Fibroblast of peridontal ligament (primary cell): ENCODE measurements around the gene AOAH.

Experiments
- DNase-seq: peaks from one replicate; pipeline ENCODE4 v3.0.0-alpha.2; 2010; ENCODE audit errors: extremely low read depth

The AOAH gene

GRCh38 chr7:36635091-36635490 lies 89.2 kb downstream of the AOAH start:
- no peak for DNase-seq

- DNase-seq = no peak
Measured at GRCh38 chr7:36633377-36633776, 90.9 kb downstream of the AOAH start.

DNA sequence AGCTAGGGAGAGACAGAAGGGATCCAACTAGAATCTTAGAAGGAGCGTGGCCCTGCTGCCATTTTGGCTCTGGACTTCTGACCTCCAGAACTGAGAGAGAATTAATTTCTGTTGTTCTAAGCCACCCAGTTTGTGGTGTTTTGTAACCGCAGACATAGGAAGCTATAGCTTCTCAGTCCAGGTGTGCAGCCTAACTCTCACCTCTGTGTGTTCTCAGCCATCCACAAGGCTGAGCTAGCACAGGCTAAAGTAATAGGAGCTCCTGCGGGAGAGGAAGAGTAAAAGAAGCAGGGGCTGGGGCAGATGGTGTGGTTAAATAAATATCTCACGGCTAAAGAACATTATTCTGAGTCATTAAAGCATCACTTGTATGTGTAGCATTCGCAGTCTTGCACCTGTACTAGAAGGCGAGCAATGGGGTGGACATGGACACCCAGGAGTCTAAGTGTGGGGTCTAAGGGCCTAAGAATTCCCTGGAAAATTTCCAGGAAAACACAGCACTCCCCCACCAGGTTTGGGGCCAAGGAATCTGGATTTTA lies 94.1 kb downstream of the AOAH start:
- DNase-seq = no peak

- DNase-seq = no peak
Measured at GRCh38 chr7:36629351-36629750, 94.9 kb downstream of the AOAH start.

DNA sequence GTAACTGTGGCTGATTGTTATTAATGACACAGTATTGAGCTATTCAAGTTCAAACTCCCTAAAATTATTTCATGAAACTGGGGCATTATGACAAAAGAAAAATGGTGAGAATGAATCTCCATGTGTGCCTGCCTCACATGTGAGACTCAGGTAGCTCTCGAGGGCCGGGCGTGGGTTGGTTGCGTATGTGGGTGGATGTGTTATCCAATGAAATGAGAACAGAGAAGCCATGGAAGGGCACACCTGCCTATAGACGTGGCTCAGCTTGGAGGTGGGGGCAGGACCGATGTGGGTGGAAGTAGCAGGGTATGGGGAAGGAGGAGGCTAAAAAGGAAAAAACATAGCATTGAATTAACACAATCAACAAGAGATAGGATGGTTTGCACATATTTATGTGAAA lies 96.5 kb downstream of the AOAH start:
- no peak for DNase-seq

GRCh38 chr7:36626111-36626510 lies 98.2 kb downstream of the AOAH start:
- no peak for DNase-seq

DNA sequence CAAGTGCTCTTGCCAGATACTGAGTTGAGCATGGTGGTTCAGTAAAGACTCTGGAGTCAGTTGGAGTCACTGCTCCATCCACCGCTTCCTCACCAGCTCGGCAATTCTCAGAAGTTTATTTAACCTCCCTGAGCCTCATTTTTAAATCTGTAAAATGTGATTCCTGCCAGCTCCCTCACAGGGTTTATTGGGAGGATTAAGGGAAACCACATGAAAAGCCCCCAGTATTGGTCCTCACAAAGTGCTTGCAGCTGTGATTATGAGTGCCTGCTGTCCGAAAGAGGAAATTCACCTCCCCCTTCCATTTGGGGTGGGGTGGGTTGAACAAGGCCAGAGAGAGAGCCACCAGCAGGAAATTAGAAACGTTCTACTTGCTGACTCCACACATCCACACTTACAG lies 99.0 kb downstream of the AOAH start:
- DNase-seq = no peak

- no peak for DNase-seq
Measured at GRCh38 chr7:36623247-36623646, 101.0 kb downstream of the AOAH start.

DNA sequence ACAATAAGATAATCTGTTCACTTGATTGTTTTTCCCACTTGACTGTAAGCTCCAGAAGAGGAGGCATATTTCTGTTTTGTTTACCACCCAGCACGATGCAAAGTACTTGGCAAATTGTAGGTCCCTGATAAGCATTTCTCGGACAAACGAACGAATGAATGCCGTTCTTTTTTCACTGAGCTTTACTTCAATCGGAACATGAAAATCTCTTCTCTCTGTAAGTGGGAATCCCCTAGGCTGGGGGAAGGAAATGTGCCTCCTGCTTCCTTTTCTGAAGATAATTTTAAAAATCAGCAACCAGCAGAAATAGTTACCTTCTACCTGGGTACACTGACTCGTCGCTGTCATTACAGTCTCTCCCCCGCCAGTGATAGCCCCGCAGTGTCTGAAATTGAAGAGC lies 102.9 kb downstream of the AOAH start:
- no peak for DNase-seq

DNA sequence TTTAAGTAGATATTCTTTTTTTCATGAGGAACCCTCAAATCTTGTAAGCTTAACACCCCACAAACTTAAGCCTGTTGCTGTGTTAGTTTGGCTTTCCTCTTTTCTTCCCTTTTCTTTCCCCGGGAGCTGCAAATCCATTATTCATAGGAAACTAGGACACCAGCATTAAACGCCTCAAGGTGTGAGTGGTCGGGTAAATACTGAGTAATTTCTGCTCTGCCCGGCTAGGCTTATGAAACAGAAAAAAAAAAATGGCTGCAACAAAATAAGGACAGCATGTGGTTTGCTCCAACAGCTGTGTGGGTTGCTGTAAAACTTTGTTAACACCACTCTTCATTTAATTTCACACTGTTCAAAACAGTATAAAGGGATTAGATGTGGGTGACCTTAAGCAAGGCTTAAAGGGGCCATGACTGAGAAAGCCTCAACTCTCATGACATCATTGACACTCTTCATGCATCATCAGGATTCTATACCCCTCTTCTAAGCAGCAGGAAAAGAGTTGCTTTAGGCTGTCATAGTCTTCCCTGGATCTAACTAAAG lies 104.1 kb downstream of the AOAH start:
- DNase-seq = no peak

DNA sequence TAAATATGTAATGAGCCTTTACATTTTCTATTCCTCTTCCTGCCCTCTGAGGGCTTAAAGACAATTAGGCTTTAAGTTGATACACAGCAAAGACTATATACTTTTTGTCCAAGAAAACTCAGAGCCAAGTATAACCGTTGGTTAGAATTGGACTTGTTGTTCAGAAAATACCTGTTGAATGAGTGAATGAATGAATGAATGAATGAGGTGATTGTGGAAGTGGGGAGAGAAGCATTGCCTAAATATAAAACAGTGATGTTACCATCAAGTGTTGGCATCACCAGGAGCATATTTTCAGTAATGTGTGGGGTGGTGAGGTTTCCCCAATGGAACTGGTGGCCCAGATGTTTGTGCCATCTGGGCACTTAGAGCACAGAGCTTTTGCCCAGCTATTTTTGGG lies 106.9 kb downstream of the AOAH start:
- no peak for DNase-seq

- no peak for DNase-seq
Measured at GRCh38 chr7:36615852-36616540, 108.3 kb downstream of the AOAH start.

DNA sequence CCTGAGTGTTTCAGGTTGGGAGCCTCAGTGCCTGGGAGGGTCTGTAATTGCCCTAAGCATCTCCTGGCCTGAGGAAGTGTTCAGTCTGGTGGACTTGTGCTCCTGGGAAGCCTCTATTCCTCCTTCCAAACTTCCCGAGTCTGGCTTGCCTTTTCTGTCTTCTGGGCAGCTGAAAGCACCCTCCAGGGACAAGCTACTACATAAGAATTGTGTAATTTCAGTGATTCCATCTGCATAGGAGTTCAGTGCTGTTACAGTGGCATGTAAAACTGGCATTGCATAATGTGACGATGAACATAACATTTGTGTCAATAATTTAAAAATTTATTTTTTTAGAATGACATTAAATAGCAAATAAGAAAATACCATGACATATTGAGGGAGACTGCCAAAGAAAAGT lies 109.3 kb downstream of the AOAH start:
- no peak for DNase-seq

DNA sequence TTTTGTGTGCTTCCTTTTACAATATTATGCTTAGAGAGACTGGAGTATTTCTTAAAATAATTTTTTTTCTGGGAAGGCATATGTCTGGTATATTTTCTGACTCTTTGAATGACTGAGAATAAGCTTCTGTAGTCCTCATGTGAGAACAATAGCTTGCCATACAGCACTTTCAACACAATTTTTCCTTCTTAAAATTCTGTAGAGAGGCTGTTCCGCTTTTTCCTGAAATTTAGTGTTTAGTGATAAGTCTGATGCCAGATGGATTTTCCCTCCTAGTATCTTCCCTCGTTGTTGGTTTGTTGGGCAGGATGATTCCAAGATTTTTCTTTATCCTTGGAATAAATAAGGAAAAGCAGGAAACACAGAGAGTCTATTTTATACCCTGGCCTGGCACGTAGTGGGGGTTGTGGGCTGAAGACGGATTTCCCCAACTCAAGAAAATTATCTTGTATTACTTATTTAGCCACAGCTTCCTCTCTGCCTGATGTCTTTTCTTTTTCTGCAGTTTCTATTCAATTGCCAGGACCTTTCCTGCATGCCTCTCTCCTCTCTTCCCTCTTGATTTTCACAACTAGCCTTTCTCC lies 111.2 kb downstream of the AOAH start:
- no peak for DNase-seq

- DNase-seq = no peak
Measured at GRCh38 chr7:36611703-36612102, 112.6 kb downstream of the AOAH start.

DNA sequence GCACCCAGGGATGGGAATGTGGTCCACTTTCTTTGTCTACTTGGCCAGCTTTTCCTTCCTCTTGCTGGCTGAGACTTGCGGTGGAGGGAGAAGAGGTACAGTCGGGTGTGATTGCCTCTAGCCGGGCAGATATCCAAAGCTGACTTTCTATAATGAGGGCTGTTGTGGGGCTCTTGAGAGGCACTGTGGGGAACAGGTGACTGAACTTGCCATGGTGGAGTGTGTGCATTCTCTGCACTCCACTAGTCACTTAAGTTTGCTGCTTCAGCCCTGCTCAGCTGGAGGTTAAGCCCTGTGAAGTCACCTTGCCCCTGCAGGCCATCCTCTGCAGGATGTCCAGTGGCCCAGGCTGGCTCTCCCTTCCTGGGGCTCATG lies 116.6 kb downstream of the AOAH start:
- no peak for DNase-seq

- no peak for DNase-seq
Measured at GRCh38 chr7:36606976-36607720, 117.1 kb downstream of the AOAH start.

- DNase-seq = no peak
Measured at GRCh38 chr7:36606153-36606975, 117.9 kb downstream of the AOAH start.

GRCh38 chr7:36605261-36606051 lies 118.8 kb downstream of the AOAH start:
- no peak for DNase-seq

DNA sequence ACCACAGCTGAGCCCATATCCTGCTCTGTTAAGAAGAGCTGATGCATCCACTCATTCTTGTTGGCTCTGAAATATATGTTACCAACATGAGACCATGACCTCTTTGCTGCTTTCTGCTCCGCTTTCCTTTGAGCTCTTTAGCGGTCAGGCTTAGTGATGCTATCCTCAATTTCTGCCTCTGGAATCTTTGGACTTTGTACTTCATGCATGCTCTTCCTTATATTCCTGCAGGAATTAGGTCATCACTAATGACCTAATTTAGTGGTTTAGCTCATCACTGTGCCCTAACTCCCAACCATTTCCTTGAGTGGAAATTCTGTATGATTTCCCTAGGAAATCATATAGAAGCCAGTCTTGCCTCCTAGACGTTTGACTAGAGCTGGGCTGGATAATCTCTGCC lies 119.5 kb downstream of the AOAH start:
- no peak for DNase-seq
